ENCODE measurements around the gene RASSF8. TPM values are rescaled to one million over a fixed set of nuclear protein-coding genes. Genes with fewer than 3 reads are reported as not detected.

The RASSF8 gene
- total and polyA plus RNA-seq, 2 experiments from 2014 or later, result 11.5 to 30.6 TPM

GRCh38 chr12:26044007-26044394 lies 85.5 kb downstream of the RASSF8 start (continued):
- TF ChIP-seq POLR2AphosphoS5 (IDR thresholded peaks at IDR 0.05; ENCODE audit: low read depth) (no peak), ZNF462 (CRISPR knock-in tag; IDR thresholded peaks at IDR 0.05) (no peak)

- Histone ChIP-seq H3K79me2 (replicated peaks; ENCODE audit: insufficient read depth) (peaks cover 41% of the 10 kb centered on the region), H4K20me1 (replicated peaks; ENCODE audit: insufficient read depth) (peaks cover 3% of the 10 kb centered on the region)
- no peaks in the 10 kb centered on the region for H3K9me3 Mint-ChIP-seq
These were observed 86.1 kb downstream of the RASSF8 start for GRCh38 chr12:26044592-26044991.

More at GRCh38 chr12:26044592-26044991, 86.1 kb downstream of the RASSF8 start:
- Histone ChIP-seq H3K27me3 (ENCODE audit: insufficient read depth) (no peaks in the 10 kb centered on the region), H3K9me2 (ENCODE audit: insufficient read depth) (0 out of 2 replicates have a peak, but pooled peaks cover 3% of the 10 kb centered on the region), H3K4me2 (no peak overlapping the region), H3K4me1 (ENCODE audit: insufficient read depth) (peaks cover 24% of the 10 kb centered on the region), H2AFZ (no peak overlapping the region), H3K36me3 (ENCODE audit: insufficient read depth) (no peaks in the 10 kb centered on the region), H3K4me3 (no peak overlapping the region), H3K27ac (ENCODE audit: low read depth) (no peak overlapping the region), H3F3A (replicated peaks; ENCODE audit: low read depth) (no peaks in the 10 kb centered on the region)
- TF ChIP-seq POLR2AphosphoS5 (IDR thresholded peaks at IDR 0.05; ENCODE audit: low read depth) (no peak), STAT1 (IDR thresholded peaks at IDR 0.05; ENCODE audit: unreplicated experiment) (no peak), CTCF (conservative IDR thresholded peaks at IDR 0.05; ENCODE audit: low read depth in 2 of 2) (peak; percentile 10 to 46; a peak in 3 of 4 replicates), ETS1 (IDR thresholded peaks at IDR 0.05) (no peak), ZNF331 (CRISPR knock-in tag; IDR thresholded peaks at IDR 0.05; ENCODE audit: low read depth) (no peak)
- peaks cover 37% of the 10 kb centered on the region for H3K4me1 Mint-ChIP-seq
- no peak overlapping the region for H3K27ac Mint-ChIP-seq
- no peak for ATAC-seq
- no peak overlapping the region for H3K4me3 Mint-ChIP-seq
- H3K36me3 Mint-ChIP-seq (ENCODE audit: low read depth), result no peaks in the 10 kb centered on the region
- H3K27me3 Mint-ChIP-seq (ENCODE audit: insufficient read depth, low read depth, poor library complexity), result peaks cover 2% of the 10 kb centered on the region
- DNase-seq (ENCODE audit: low spot score), result no peak
